Tibial artery (tissue), 4 donors: ENCODE data around the gene PSMD12.
"Not testable (repeated sequence)": the region's sequence is repeated elsewhere in the genome, so short reads cannot be mapped to it uniquely, and the experiment has no call there.

Source experiments
- DNase-seq, 2 donors: peaks; one replicate each; pipeline ENCODE4 v3.0.0-alpha.2; 2019
- H3K27ac ChIP-seq, 2 donors: fragments of 200-600 bp; sonication (generic) in 1 of 2; 1 replicate in 1 of 2; 2 replicates in 1 of 2; pipeline ENCODE4 v1.5.1; 2018 to 2019; ENCODE audit warnings: mild to moderate bottlenecking in 1 of 2
- H3K27me3 ChIP-seq, 2 donors: fragments of 200-600 bp; sonication (generic) in 1 of 2; one replicate each; pipeline versions ENCODE4 v1.5.1 to v1.6.0; 2016 to 2019
- H3K36me3 ChIP-seq, 3 donors: fragments of 200-600 bp; sonication (generic) in 2 of 3; one replicate each; pipeline ENCODE4 v1.5.1; 2016 to 2019; ENCODE audit warnings: mild to moderate bottlenecking in 2 of 3
- H3K4me1 ChIP-seq, 4 donors: fragments of 200-600 bp; sonication (generic) in 2 of 4; 1 replicate in 3 of 4; 2 replicates in 1 of 4; pipeline ENCODE4 v1.5.1; 2016 to 2019
- H3K4me3 ChIP-seq, 2 donors: fragments of 200-600 bp; sonication (generic) in 1 of 2; 1 replicate in 1 of 2; 2 replicates in 1 of 2; pipeline ENCODE4 v1.5.1; 2018 to 2019; ENCODE audit warnings: mild to moderate bottlenecking in 2 of 2
- H3K9me3 ChIP-seq, 3 donors: fragments of 200-600 bp; sonication (generic) in 1 of 3; one replicate each; pipeline ENCODE4 v1.5.1; 2016 to 2019
- intact Hi-C: fragments of 100-400 bp; cut with DNase I; formaldehyde crosslinking; loops from one replicate; pipeline ENCODE4 v1.15.0; 2023; ENCODE audit warnings: low total_unique reads
- TF ChIP-seq, protein P1 (sequence below), 2 experiments: fragments of 200-600 bp in 1 of 2; fragments of 450-650 bp in 1 of 2; IDR thresholded peaks; one replicate each; pipeline ENCODE4 v1.5.1; 2017 to 2019; ENCODE audit warnings: antibody characterized with exemption in 2 of 2, mild to moderate bottlenecking in 1 of 2, moderate library complexity in 1 of 2

The PSMD12 gene

DNA sequence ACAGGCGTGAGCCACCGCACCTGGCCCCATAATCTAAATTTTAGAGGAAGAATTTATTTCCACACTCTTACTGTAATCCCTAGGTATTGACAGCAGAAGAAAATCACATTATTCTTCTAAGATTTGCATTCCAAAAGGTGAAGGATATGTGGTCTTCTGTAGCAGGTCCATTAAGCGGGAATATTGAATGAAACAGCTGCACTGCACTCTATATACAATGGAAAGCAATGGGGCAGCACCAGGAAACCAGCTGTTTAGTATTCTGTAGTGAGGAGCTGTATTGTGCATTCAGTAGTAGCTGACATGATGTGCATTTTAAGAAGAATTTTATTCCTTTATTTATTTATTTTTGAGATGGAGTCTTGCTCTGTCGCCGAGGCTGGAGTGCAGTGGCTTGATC is 49.6 kb downstream of the PSMD12 start:
- TF ChIP-seq, protein P1, sequence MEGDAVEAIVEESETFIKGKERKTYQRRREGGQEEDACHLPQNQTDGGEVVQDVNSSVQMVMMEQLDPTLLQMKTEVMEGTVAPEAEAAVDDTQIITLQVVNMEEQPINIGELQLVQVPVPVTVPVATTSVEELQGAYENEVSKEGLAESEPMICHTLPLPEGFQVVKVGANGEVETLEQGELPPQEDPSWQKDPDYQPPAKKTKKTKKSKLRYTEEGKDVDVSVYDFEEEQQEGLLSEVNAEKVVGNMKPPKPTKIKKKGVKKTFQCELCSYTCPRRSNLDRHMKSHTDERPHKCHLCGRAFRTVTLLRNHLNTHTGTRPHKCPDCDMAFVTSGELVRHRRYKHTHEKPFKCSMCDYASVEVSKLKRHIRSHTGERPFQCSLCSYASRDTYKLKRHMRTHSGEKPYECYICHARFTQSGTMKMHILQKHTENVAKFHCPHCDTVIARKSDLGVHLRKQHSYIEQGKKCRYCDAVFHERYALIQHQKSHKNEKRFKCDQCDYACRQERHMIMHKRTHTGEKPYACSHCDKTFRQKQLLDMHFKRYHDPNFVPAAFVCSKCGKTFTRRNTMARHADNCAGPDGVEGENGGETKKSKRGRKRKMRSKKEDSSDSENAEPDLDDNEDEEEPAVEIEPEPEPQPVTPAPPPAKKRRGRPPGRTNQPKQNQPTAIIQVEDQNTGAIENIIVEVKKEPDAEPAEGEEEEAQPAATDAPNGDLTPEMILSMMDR (IDR thresholded peaks at IDR 0.05): no peak
- peaks cover 0 to 4% of the 10 kb centered on the region in 2 donors for H3K27me3 ChIP-seq
- DNase-seq: no peak
- H3K36me3 ChIP-seq: no peaks in the 10 kb centered on the region
- no peak overlapping the region for H3K27ac ChIP-seq
- no peak overlapping the region for H3K4me3 ChIP-seq
- no peaks in the 10 kb centered on the region for H3K9me3 ChIP-seq
- H3K4me1 ChIP-seq: no peaks in the 10 kb centered on the region
- intact Hi-C loops: no loop called here

DNA sequence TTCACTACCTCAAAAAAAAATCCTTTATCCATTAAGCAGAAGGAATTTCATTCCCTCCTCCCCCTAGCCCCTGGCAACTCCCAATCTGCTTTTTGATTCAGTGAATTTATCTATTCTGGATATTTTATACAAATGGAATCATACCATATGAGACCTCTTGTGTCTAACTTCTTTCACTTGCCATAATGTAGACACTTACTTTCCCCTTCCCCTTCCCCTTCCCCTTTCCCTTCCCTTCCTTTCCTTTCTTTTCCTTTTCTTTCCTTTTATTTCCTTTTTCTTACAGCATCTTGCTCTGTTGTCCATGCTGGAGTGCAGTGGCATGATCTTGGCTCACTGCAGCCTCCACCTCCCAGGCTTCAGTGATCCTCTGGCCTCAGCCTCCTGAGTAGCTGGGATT is 50.5 kb downstream of the PSMD12 start:
- Histone ChIP-seq H3K9me3 (no peaks in the 10 kb centered on the region), H3K27me3 (peaks cover 0 to 6% of the 10 kb centered on the region in 2 donors), H3K36me3 (no peaks in the 10 kb centered on the region), H3K4me3 (no peak overlapping the region), H3K27ac (no peak overlapping the region), H3K4me1 (no peaks in the 10 kb centered on the region)
- intact Hi-C loops: no loop called here
- TF ChIP-seq, protein P1 (IDR thresholded peaks at IDR 0.05): no peak
- no peak for DNase-seq

DNA sequence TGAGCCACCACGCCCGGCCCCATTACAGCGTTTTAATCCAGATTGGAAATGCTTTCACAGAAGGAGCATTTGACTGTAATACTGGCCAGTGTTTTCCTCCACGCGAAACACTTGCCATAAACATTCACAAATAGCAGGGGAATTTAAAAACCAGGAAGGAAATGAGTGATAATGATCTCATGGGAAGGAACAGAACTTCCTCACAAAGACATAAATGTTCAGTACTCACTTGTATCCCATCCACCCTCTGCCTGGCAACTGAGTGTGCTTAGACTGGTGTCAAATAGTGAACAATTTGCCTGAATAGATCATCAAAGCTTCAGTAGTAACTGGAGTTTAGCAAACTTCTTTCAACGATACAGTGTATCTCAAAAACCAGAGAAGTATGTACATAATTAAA is 54.1 kb downstream of the PSMD12 start:
- TF ChIP-seq, protein P1 (IDR thresholded peaks at IDR 0.05): no peak
- intact Hi-C loops: no loop called here
- Histone ChIP-seq H3K27ac (no peak overlapping the region), H3K36me3 (no peaks in the 10 kb centered on the region), H3K4me1 (no peaks in the 10 kb centered on the region), H3K4me3 (no peak overlapping the region), H3K27me3 (peaks cover 0 to 8% of the 10 kb centered on the region in 2 donors), H3K9me3 (no peaks in the 10 kb centered on the region)
- DNase-seq: no peak

DNA sequence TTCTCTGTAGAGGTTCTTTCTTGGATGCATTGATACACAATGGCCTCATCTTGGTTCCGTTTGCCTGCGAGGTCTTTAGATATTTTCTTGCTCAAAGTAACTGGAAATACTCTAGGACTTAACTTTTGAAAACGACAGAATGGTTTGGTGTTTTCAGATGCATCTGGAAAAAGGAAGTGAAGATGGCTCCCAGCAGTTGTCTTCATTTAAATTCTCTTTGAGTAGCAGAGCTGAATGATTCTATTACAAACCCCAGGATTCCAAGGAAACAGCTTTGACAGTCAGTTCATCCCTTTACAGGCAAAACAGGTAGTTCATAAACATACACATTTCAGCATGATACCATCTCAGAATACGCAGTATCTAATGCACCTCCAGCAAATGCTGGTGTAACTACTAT is 54.8 kb downstream of the PSMD12 start:
- Histone ChIP-seq H3K36me3 (no peaks in the 10 kb centered on the region), H3K27me3 (peaks cover 0 to 8% of the 10 kb centered on the region in 2 donors), H3K4me3 (no peak overlapping the region), H3K4me1 (no peaks in the 10 kb centered on the region), H3K27ac (no peak overlapping the region), H3K9me3 (no peaks in the 10 kb centered on the region)
- intact Hi-C loops: no loop called here
- TF ChIP-seq, protein P1 (IDR thresholded peaks at IDR 0.05): no peak
- no peak for DNase-seq

DNA sequence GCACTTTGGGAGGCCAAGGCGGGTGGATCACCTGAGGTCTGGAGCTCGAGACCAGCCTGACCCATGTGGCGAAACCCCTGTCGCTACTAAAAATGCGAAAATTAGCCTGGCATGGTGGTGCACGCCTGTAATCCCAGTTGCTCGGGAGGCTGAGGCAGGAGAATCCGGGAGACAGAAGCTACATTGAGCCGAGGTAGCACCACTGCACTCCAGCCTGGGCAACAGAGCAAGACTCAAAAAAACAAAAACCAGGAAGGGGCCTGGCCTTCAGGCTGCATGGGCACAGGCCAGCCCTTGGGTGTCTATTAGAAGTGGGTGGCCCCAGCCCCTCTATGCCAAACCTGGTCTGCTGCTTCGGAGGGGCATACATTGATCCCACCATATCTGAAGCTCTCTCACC is 56.0 kb downstream of the PSMD12 start:
- Histone ChIP-seq H3K36me3 (no peaks in the 10 kb centered on the region), H3K4me1 (no peaks in the 10 kb centered on the region), H3K9me3 (no peaks in the 10 kb centered on the region), H3K27ac (no peak overlapping the region), H3K27me3 (peaks cover 0 to 8% of the 10 kb centered on the region in 2 donors), H3K4me3 (no peak overlapping the region)
- intact Hi-C loops: no loop called here
- TF ChIP-seq, protein P1 (IDR thresholded peaks at IDR 0.05): no peak
- no peak for DNase-seq

DNA sequence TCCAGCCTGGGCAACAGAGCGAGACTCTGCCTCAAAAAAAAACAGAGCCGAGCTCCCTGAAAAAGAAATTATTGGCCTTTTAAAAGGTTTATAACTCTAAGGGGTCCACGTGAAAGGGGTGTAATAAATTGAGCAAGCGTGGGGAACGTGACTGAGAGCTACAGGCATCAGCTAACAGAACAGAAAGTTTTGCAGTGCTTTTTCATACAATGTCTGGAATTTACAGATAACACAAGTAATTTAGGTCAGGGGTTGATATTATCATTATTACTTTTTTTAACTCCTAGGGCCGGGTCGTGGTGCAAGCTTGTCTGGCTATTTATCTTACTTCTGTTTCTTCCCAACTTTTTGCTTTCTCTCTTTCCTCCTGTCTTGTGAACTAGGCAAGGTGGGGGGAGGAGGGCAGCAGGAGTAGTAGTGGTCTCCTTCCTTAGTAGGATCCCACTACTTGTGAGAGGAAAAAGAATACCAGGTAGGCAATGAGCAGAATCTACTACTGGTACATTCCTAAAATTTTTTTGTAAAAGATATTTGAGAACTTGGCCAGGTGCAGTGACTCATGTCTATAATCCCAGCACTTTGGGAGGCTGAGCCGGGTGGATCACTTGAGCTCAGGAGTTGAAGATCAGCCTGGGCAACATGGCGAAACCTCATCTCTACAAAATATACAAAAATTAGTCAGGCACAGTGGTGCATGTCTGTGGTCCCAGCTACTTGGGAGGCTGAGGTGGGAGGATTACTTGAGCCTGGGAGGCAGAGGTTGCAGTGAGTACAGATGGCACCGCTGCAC is 60.7 kb downstream of the PSMD12 start:
- H3K27ac ChIP-seq, intact Hi-C loops, H3K4me3 ChIP-seq, H3K4me1 ChIP-seq, DNase-seq, H3K9me3 ChIP-seq, H3K27me3 ChIP-seq, H3K36me3 ChIP-seq: not testable (repeated sequence)
